Measurements from ENCODE around the gene MMP24. TPM values are rescaled to one million over a fixed set of nuclear protein-coding genes. Genes with fewer than 3 reads are reported as not detected.

Gene MMP24
- total RNA-seq, 1 experiment from 2014 or later, result 13.0 TPM

GRCh38 chr20:35253010-35253409 is 26.5 kb downstream of the MMP24 start:
- H3K4me3 Mint-ChIP-seq (ENCODE audit: unreplicated experiment), result no peak overlapping the region
- DNase-seq, result no peak
- Histone ChIP-seq H3K27me3 (replicated peaks; ENCODE audit: control insufficient read depth, insufficient read depth, low read length) (no peaks in the 10 kb centered on the region), H3K4me3 (ENCODE audit: low read depth, low read length) (no peak overlapping the region), H3K4me1 (peaks cover 14% of the 10 kb centered on the region), H3K9me3 (no peaks in the 10 kb centered on the region), H3K36me3 (ENCODE audit: control insufficient read depth, insufficient read depth, low read length) (no peaks in the 10 kb centered on the region)
- POLR2A ChIA-PET, result no interaction called here
- no peaks in the 10 kb centered on the region for H3K36me3 Mint-ChIP-seq (ENCODE audit: insufficient read depth, unreplicated experiment)
- H3K27ac Mint-ChIP-seq (ENCODE audit: unreplicated experiment), result no peak overlapping the region
- intact Hi-C loops (cut with micrococcal nuclease; ENCODE audit: unreplicated experiment), result no loop called here
- CTCF ChIA-PET, result interaction anchor here (0.6 kb wide), 1 partner anchor 45 kb away, joined by 3 read pairs; no protein-coding TSS in a partner anchor
- TF ChIP-seq CTCF (IDR thresholded peaks at IDR 0.05; ENCODE audit: insufficient read depth in 1 of 2, low read depth in 1 of 2, low read length in 1 of 2, severe bottlenecking in 1 of 2, unreplicated experiment in 1 of 2), result no peak
- BruUV-seq (replicated peaks), result no TSS peak
- peaks cover 12% of the 10 kb centered on the region for H3K4me1 Mint-ChIP-seq (ENCODE audit: low read depth, unreplicated experiment)
- no peaks in the 10 kb centered on the region for H3K9me3 Mint-ChIP-seq (ENCODE audit: unreplicated experiment)
- no peaks in the 10 kb centered on the region for H3K27me3 Mint-ChIP-seq (ENCODE audit: insufficient read depth, unreplicated experiment)

DNA sequence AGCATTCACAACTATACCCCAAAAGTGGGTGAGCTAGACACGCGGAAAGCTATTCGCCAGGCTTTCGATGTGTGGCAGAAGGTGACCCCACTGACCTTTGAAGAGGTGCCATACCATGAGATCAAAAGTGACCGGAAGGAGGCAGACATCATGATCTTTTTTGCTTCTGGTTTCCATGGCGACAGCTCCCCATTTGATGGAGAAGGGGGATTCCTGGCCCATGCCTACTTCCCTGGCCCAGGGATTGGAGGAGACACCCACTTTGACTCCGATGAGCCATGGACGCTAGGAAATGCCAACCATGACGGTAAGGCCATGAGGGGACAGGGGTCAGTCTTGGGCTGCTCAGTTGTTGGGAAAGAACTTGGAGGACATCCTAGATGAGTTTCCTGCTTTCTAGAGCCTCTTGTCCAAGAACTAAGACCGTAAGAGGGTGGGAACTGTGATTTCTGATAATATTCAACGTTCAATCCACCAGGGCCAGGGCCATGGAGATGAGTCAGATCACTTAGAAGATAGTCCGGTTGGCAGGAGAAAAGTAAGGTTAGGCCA is 28.0 kb downstream of the MMP24 start:
- no peaks in the 10 kb centered on the region for H3K27me3 ChIP-seq (replicated peaks; ENCODE audit: control insufficient read depth, insufficient read depth, low read length)
- no peak overlapping the region for H3K4me3 ChIP-seq (ENCODE audit: low read depth, low read length)
- BruUV-seq (replicated peaks), result no TSS peak
- DNase-seq, result no peak
- Mint-ChIP-seq H3K4me1 (ENCODE audit: low read depth, unreplicated experiment) (peaks cover 23% of the 10 kb centered on the region), H3K27ac (ENCODE audit: unreplicated experiment) (no peak overlapping the region), H3K36me3 (ENCODE audit: insufficient read depth, unreplicated experiment) (no peaks in the 10 kb centered on the region), H3K4me3 (ENCODE audit: unreplicated experiment) (no peak overlapping the region), H3K9me3 (ENCODE audit: unreplicated experiment) (no peaks in the 10 kb centered on the region), H3K27me3 (ENCODE audit: insufficient read depth, unreplicated experiment) (no peaks in the 10 kb centered on the region)
- CTCF ChIA-PET, result interaction anchor here (0.9 kb wide), 1 partner anchor 109 kb away, joined by 4 read pairs; no protein-coding TSS in a partner anchor
- H3K9me3 ChIP-seq, result no peaks in the 10 kb centered on the region
- H3K4me1 ChIP-seq, result peaks cover 29% of the 10 kb centered on the region
- no peak for TF ChIP-seq CTCF (IDR thresholded peaks at IDR 0.05; ENCODE audit: insufficient read depth in 1 of 2, low read depth in 1 of 2, low read length in 1 of 2, severe bottlenecking in 1 of 2, unreplicated experiment in 1 of 2)
- intact Hi-C loops (cut with micrococcal nuclease; ENCODE audit: unreplicated experiment), result no loop called here
- POLR2A ChIA-PET, result interaction anchor here (0.7 kb wide), 1 partner anchor 87 kb away, joined by 4 read pairs; no protein-coding TSS in a partner anchor
- H3K36me3 ChIP-seq (ENCODE audit: control insufficient read depth, insufficient read depth, low read length), result no peaks in the 10 kb centered on the region

DNA sequence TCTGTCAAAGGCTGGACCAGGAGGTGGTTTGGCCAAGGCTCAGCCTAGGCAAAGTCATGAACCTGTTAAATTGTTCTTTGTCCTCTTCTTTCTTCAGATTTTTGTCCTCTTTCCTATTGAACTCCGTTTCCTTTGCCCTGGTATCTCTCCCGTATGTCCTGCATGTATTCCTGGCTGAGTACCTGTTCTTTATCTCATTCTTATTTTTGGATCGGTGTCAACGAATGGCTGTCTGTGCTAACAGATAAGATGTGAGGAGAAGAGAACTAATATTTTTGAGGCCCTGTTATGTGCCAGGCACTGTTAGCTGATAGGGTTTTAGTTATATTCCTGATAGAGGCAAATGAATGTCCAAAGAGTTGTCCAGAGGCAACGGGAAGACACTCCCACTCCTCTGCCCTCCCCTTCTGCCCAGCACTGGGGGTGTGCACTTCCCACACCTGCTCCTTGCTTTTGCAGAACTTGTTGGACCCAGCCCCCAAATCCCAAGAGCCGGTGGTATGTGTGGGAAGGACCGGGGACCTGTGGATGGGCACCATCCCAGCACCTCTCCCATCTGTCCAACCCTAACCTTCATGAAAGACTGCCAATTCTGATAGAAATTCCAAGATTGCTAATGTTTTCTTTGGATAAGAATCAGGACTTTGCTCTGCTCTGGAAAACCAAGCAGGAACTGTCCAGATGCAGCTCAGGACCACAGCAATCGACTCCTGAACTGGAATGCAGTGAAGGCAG is 30.9 kb downstream of the MMP24 start:
- no peak for TF ChIP-seq CTCF (IDR thresholded peaks at IDR 0.05; ENCODE audit: insufficient read depth in 1 of 2, low read depth in 1 of 2, low read length in 1 of 2, severe bottlenecking in 1 of 2, unreplicated experiment in 1 of 2)
- Mint-ChIP-seq H3K9me3 (ENCODE audit: unreplicated experiment) (no peaks in the 10 kb centered on the region), H3K36me3 (ENCODE audit: insufficient read depth, unreplicated experiment) (no peaks in the 10 kb centered on the region), H3K27ac (ENCODE audit: unreplicated experiment) (peak overlapping the region; percentile 31), H3K27me3 (ENCODE audit: insufficient read depth, unreplicated experiment) (no peaks in the 10 kb centered on the region), H3K4me1 (ENCODE audit: low read depth, unreplicated experiment) (peaks cover 32% of the 10 kb centered on the region), H3K4me3 (ENCODE audit: unreplicated experiment) (no peak overlapping the region)
- intact Hi-C loops (cut with micrococcal nuclease; ENCODE audit: unreplicated experiment), result no loop called here
- CTCF ChIA-PET, result interaction anchor here (0.8 kb wide), 1 partner anchor 11 kb away, joined by 4 read pairs; no protein-coding TSS in a partner anchor
- POLR2A ChIA-PET, result interaction anchor here (0.6 kb wide), 1 partner anchor 988 kb away, joined by 3 read pairs; no protein-coding TSS in a partner anchor
- Histone ChIP-seq H3K27me3 (replicated peaks; ENCODE audit: control insufficient read depth, insufficient read depth, low read length) (no peaks in the 10 kb centered on the region), H3K9me3 (no peaks in the 10 kb centered on the region), H3K36me3 (ENCODE audit: control insufficient read depth, insufficient read depth, low read length) (no peaks in the 10 kb centered on the region), H3K4me3 (ENCODE audit: low read depth, low read length) (no peak overlapping the region), H3K4me1 (peaks cover 55% of the 10 kb centered on the region)
- BruUV-seq (replicated peaks), result no TSS peak
- no peak for DNase-seq

All from Caco-2 (cell line).